Lower leg skin (tissue), 3 donors: Measurements from ENCODE around the gene ZNF329.

Source experiments
- POLR2A ChIP-seq, 2 donors: fragments of 450-650 bp; IDR thresholded peaks; one replicate each; pipeline ENCODE4 v1.6.1; 2016 to 2017; ENCODE audit warnings: antibody characterized with exemption in 2 of 2, mild to moderate bottlenecking in 1 of 2, moderate library complexity in 1 of 2
- TF ChIP-seq, protein P1 (sequence below), 3 donors: fragments of 450-650 bp; IDR thresholded peaks; one replicate each; pipeline ENCODE4 v1.5.1; 2016; ENCODE audit warnings: antibody characterized with exemption in 3 of 3, mild to moderate bottlenecking in 3 of 3, moderate library complexity in 2 of 3

- TF ChIP-seq POLR2A (IDR thresholded peaks at IDR 0.05): no peak
- TF ChIP-seq, protein P1, sequence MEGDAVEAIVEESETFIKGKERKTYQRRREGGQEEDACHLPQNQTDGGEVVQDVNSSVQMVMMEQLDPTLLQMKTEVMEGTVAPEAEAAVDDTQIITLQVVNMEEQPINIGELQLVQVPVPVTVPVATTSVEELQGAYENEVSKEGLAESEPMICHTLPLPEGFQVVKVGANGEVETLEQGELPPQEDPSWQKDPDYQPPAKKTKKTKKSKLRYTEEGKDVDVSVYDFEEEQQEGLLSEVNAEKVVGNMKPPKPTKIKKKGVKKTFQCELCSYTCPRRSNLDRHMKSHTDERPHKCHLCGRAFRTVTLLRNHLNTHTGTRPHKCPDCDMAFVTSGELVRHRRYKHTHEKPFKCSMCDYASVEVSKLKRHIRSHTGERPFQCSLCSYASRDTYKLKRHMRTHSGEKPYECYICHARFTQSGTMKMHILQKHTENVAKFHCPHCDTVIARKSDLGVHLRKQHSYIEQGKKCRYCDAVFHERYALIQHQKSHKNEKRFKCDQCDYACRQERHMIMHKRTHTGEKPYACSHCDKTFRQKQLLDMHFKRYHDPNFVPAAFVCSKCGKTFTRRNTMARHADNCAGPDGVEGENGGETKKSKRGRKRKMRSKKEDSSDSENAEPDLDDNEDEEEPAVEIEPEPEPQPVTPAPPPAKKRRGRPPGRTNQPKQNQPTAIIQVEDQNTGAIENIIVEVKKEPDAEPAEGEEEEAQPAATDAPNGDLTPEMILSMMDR (IDR thresholded peaks at IDR 0.05): no peak
These were observed 46.5 kb upstream of the ZNF329 start for GRCh38 chr19:58196901-58197616.
